Measurements from ENCODE around the gene CR1. TPM values are rescaled to one million over a fixed set of nuclear protein-coding genes. Genes with fewer than 3 reads are reported as not detected.

The CR1 gene
- total and polyA plus RNA-seq, 2 of the 8 experiments (the other 6 are each of a cell fraction or from before 2014, with no cell fraction given): 0.15 to 0.22 TPM

DNA sequence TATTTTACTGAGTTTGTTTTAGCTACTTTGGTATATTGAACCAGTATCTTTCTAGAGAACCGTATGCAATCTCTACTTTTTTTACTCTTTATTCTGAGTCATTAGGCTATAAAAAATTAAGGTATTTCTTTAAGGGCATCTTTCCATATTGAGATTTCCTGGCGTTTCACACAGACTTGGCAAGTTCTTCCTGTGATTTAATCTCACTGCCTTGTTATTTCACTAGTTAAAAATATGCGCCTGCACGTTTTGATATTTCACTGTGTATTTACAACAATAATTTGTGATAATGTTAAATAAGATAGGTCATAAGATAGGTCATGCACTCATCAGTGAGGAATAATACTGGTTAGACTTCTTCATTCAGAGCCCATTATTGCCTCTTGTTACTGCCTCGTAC is 132.8 kb downstream of the CR1 start:
- no peak overlapping the region for H4K5ac ChIP-seq (ENCODE audit: insufficient read length, low read depth, low read length)
- no peaks in the 10 kb centered on the region for H4K20me1 ChIP-seq (replicated peaks in 1 of 2; ENCODE audit: control insufficient read depth in 1 of 2, insufficient read depth in 2 of 2, low read length in 2 of 2)
- H3K4me2 ChIP-seq (ENCODE audit: insufficient read depth in 1 of 2, low read depth in 2 of 2, low read length in 2 of 2): no peak overlapping the region
- H3K18ac ChIP-seq (ENCODE audit: extremely low read depth, low read length): no peak overlapping the region
- H3K27ac ChIP-seq (ENCODE audit: low read depth, low read length): no peak overlapping the region
- H3K23ac ChIP-seq (ENCODE audit: insufficient read length): no peak overlapping the region
- ChIA-PET CTCF (ENCODE audit: partially characterized antibody) (interaction anchor here (1.5 to 3.8 kb wide), 3 partner anchors 8 to 44 kb away, joined by 3 to 19 read pairs (median 5); no protein-coding TSS in a partner anchor), POLR2A (ENCODE audit: partially characterized antibody) (no interaction called here)
- no peak overlapping the region for H2BK5ac ChIP-seq (ENCODE audit: low read depth, low read length)
- DNase-seq (ENCODE audit: low read depth in 1 of 2, low spot score in 2 of 2) (no peak), FAIRE-seq (no peak)
- peaks cover 0 to 5% (median 0%) of the 10 kb centered on the region in 4 experiments; a peak in 2 of 8 replicates for H3K36me3 ChIP-seq (ENCODE audit: control insufficient read depth in 2 of 4, insufficient read depth in 4 of 4, low read length in 3 of 4)
- H2BK12ac ChIP-seq (ENCODE audit: low read depth, low read length): 0 out of 2 replicates have a peak overlapping the region, but pooled peaks have one; percentile 91
- H4K8ac ChIP-seq (ENCODE audit: extremely low read depth, insufficient read depth, low read length): no peak overlapping the region
- no peak overlapping the region for H2BK120ac ChIP-seq (replicated peaks; ENCODE audit: low read depth, low read length)
- no peak overlapping the region for H3K56ac ChIP-seq (replicated peaks; ENCODE audit: insufficient read length, low read depth, low read length)
- H3K79me1 ChIP-seq (ENCODE audit: low read depth, low read length): no peaks in the 10 kb centered on the region
- H2BK20ac ChIP-seq (ENCODE audit: low read length): peak overlapping the region; percentile 98; the same call in 1 of the 2 replicates
- H3K23me2 ChIP-seq (ENCODE audit: low read depth, low read length): no peaks in the 10 kb centered on the region; the same call in 1 of the 2 replicates
- no peaks in the 10 kb centered on the region for H3K79me2 ChIP-seq (ENCODE audit: control insufficient read depth in 1 of 2, insufficient read depth in 2 of 2, low read length in 2 of 2)
- peaks cover 0 to 6% (median 0%) of the 10 kb centered on the region in 4 experiments; a peak in 5 of 7 replicates for H3K4me1 ChIP-seq (replicated peaks in 1 of 4; ENCODE audit: control insufficient read depth in 3 of 4, insufficient read depth in 4 of 4, low read length in 3 of 4)
- H3K9me3 ChIP-seq (ENCODE audit: insufficient read depth in 2 of 2, low read depth in 1 of 2, low read length in 1 of 2): no peaks in the 10 kb centered on the region; a peak in 2 of 4 replicates
- H3K4ac ChIP-seq (replicated peaks; ENCODE audit: insufficient read length, low read depth, low read length): no peak overlapping the region
- no peak overlapping the region for H2BK15ac ChIP-seq (ENCODE audit: low read length)
- H3K14ac ChIP-seq (ENCODE audit: insufficient read length): no peak overlapping the region
- no peak overlapping the region for H4K91ac ChIP-seq (replicated peaks; ENCODE audit: insufficient read length, low read length)
- no peaks in the 10 kb centered on the region for H3K27me3 ChIP-seq (replicated peaks in 1 of 4; ENCODE audit: control insufficient read depth in 3 of 4, extremely low read depth in 1 of 4, insufficient read depth in 3 of 4, low read length in 3 of 4)
- no peak overlapping the region for H2AFZ ChIP-seq (ENCODE audit: low read length)
- no peak overlapping the region for H2AK5ac ChIP-seq (ENCODE audit: low read depth, low read length)
- no peak overlapping the region for H3K9ac ChIP-seq (replicated peaks in 1 of 4; ENCODE audit: extremely low read depth in 1 of 4, low read depth in 3 of 4, low read length in 3 of 4)
- no peak overlapping the region for H3K4me3 ChIP-seq (ENCODE audit: extremely low read depth in 1 of 4, insufficient read depth in 2 of 4, low read depth in 3 of 4, low read length in 4 of 4)
- WGBS, 2 experiments (ENCODE audit: extremely low coverage in 1 of 2, insufficient coverage in 1 of 2, insufficient read length in 1 of 2, insufficient replicate concordance in 2 of 2, low coverage in 1 of 2, low lambda C conversion rate in 2 of 2, missing lambda C conversion rate in 1 of 2): 88% methylated on average over 5 of the region's 5 CpGs; no CpG with 5 or more reads in 1 of the 2 experiments
- TF ChIP-seq JUND (IDR thresholded peaks at IDR 0.05; ENCODE audit: low read length) (no peak), SP4 (IDR thresholded peaks at IDR 0.05; ENCODE audit: low read length) (no peak), USF2 (IDR thresholded peaks at IDR 0.05; ENCODE audit: low read length) (no peak), PHF8 (conservative IDR thresholded peaks at IDR 0.05; ENCODE audit: low read depth, low read length) (no peak), SIRT6 (IDR thresholded peaks at IDR 0.05; ENCODE audit: low read length) (no peak), KDM5A (IDR thresholded peaks at IDR 0.05; ENCODE audit: low read length) (no peak), MAX (IDR thresholded peaks at IDR 0.05) (no peak), CHD2 (IDR thresholded peaks at IDR 0.05; ENCODE audit: low read length) (no peak), GTF2F1 (IDR thresholded peaks at IDR 0.05; ENCODE audit: borderline replicate concordance, low read depth, low read length) (no peak), TAF7 (optimal IDR thresholded peaks at IDR 0.05; ENCODE audit: borderline replicate concordance, low read depth, low read length) (no peak), YY1 (IDR thresholded peaks at IDR 0.05; ENCODE audit: low read depth, low read length) (no peak), TBP (IDR thresholded peaks at IDR 0.05; ENCODE audit: low read depth, low read length) (no peak), NANOG (IDR thresholded peaks at IDR 0.05; ENCODE audit: insufficient read depth, low read depth, low read length, poor library complexity, severe bottlenecking) (no peak)
